Epithelial cell of alveolus of lung (primary cell): ENCODE measurements around the gene MCM6. TPM values are rescaled to one million over a fixed set of nuclear protein-coding genes. Genes with fewer than 3 reads are reported as not detected.

ENCODE experiments used
- total RNA-seq: library from RNA; depleted of rRNA; stranded (reverse); fragments of >200 nt; gene quantifications from 2 replicates; pipeline ENCODE4 v1.2.1, GENCODE V29; 2015

Gene MCM6
- 16.4 and 31.8 TPM in 2 replicates for total RNA-seq

GRCh38 chr2:135876066-135876711, at the start of gene MCM6:
Gene MCM6 (minus strand): TSS chr2:135876443. CDS start chr2:135876365, 78 bp downstream.

GRCh38 chr2:135836596-135837270, 39.5 kb downstream of the MCM6 start, which contains the start of gene LCT:
Gene LCT (minus strand): TSS chr2:135837184. CDS start chr2:135837169, 15 bp downstream.

Other genes with a start within 250 kb of the MCM6 start
- gene UBXN4, start 134.6 kb downstream of the MCM6 start, total RNA-seq, result 41.9 and 55.8 TPM in 2 replicates
- under 0.01 and 0.08 TPM in 2 replicates for gene LCT, start 39.3 kb downstream of the MCM6 start, total RNA-seq
- 83.9 and 85.4 TPM in 2 replicates for gene DARS1, start 109.2 kb upstream of the MCM6 start, total RNA-seq
- 2.3 and 2.6 TPM in 2 replicates for gene CXCR4, start 241.7 kb upstream of the MCM6 start, total RNA-seq